Choroid plexus epithelial cell (primary cell): ENCODE data around the gene TCF3.
A peak's percentile ranks its signal among the peaks of the same experiment; 100 is the strongest.

ENCODE experiments used
- DNase-seq: peaks from one replicate; pipeline ENCODE4 v3.0.0-alpha.2; 2010; ENCODE audit warnings: low read depth
- H3K4me3 ChIP-seq: 2 replicates; pipeline ENCODE4 v1.5.1; 2011; ENCODE audit warnings: low read depth, mild to moderate bottlenecking, control low read depth, low read length, moderate library complexity
- CTCF ChIP-seq: conservative IDR thresholded peaks from 2 replicates; pipeline ENCODE4 v1.5.1; 2011; ENCODE audit warnings: low read depth, mild to moderate bottlenecking, control low read depth, inconsistent platforms, low read length, moderate library complexity

TCF3 gene

GRCh38 chr19:1567848-1568227 lies 84.6 kb downstream of the TCF3 start:
- peak overlapping the region; percentile 75 for H3K4me3 ChIP-seq
- no peak for TF ChIP-seq CTCF
- no peak for DNase-seq

DNA sequence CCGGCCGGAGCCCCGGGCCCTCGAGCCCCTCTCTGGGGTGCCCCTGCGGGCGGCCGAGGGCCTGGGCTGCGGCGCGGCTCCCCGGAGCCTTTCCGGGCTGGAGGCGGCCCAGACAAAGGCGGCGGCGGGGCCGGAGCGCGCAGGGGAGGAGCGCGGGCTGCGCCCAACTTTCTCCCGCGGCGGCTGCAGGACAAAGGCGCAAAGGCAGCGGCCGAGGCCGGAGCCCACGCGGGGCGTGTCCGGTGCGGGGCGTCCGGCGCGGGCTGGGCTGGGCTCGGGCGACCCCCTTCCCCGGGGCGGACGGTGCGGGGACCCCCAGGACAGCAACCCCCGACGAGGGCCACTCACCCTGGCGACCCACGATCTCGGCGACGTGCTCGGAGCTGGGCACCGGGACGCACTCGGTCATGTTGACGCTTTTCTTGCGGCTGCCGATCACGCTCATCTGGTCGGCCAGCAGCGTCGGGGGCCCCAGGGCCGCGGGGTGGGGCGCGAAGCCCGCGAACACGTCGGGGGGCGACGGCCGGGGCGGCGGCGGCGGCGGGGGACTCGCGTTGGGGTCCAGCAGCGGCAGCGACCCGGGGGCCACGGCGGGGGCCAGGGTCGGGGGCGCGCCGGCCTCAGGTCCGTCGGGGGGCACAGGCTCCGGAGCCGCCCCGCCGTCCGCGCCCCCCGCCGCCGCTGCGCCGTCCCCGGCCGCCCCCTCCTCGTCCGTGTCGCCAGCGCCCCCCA lies 85.1 kb downstream of the TCF3 start:
- H3K4me3 ChIP-seq: peak overlapping the region; percentile 75
- no peak for DNase-seq
- TF ChIP-seq CTCF: no peak

- TF ChIP-seq CTCF: no peak
- DNase-seq: peak; percentile 83
- H3K4me3 ChIP-seq: peak overlapping the region; percentile 75
Observed at GRCh38 chr19:1566392-1567115, 85.9 kb downstream of the TCF3 start.

GRCh38 chr19:1563251-1563650 lies 89.2 kb downstream of the TCF3 start:
- DNase-seq: no peak
- no peak overlapping the region for H3K4me3 ChIP-seq
- TF ChIP-seq CTCF: no peak

DNA sequence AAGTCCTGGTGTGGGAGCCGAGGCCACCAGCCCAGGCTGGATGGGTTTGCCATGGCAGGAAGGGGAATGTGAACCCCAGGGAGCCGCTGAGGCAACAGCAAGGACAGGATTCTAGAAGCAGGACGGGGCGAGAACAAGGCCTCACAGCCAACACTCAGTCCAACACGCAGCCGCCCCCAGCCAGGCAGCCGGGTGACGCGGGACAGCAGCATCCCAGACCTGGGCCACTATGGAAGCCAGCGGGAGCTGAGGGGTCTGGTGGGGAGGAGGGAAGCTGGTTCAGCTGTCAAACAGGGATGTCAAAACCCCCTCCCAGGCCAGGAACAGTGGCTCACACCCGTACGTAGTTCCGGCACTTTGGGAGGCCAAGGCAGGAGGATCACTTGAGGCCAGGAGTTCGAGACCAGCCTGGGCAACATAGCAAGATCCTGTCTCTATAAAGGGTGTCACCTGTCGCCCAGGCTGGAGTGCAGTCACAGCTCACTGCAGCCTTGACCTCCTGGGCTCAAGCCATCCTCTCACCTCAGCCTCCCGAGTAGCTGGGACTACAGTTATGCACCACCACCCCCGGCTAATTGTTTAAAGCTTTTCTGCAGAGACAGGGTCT lies 91.1 kb downstream of the TCF3 start:
- TF ChIP-seq CTCF: no peak
- no peak overlapping the region for H3K4me3 ChIP-seq
- no peak for DNase-seq

DNA sequence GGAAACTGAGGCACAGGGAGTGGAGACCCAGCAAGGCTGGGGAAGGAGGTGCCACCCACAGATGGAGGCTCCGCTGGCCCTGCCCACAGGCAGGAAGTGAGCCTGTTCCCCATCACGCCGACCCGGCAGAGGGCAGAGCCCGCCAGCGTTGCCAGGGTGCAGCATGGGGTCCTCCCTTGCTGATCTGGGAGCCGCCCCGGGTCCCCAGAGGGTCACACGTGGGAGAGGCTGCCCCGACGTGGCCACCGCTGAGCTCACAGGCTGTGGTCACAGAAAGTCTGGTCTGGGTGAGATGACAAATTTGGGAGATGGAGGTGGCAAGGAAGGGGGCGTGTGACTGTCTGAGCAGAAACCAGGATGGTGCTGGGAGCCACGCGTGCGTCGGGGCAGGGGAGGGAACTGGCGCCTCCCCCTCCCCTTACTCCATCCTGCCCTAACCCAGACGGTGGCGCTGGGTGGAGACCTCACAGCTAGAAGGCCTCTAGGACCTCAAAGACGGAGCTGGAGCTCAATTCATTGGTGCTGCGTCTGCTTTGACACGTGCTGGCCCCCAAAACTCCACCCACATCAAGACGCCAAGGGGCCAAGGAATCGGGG lies 92.0 kb downstream of the TCF3 start:
- TF ChIP-seq CTCF: no peak
- no peak for DNase-seq
- H3K4me3 ChIP-seq: no peak overlapping the region
